Measurements from ENCODE around the gene B3GNT3. TPM values are rescaled to one million over a fixed set of nuclear protein-coding genes. Genes with fewer than 3 reads are reported as not detected.
"Not testable (repeated sequence)": the region's sequence is repeated elsewhere in the genome, so short reads cannot be mapped to it uniquely, and the experiment has no call there.

Gene B3GNT3
- total and polyA plus RNA-seq, 2 donors (not counting 1 experiment from before 2014, with no cell fraction given), result not detected

DNA sequence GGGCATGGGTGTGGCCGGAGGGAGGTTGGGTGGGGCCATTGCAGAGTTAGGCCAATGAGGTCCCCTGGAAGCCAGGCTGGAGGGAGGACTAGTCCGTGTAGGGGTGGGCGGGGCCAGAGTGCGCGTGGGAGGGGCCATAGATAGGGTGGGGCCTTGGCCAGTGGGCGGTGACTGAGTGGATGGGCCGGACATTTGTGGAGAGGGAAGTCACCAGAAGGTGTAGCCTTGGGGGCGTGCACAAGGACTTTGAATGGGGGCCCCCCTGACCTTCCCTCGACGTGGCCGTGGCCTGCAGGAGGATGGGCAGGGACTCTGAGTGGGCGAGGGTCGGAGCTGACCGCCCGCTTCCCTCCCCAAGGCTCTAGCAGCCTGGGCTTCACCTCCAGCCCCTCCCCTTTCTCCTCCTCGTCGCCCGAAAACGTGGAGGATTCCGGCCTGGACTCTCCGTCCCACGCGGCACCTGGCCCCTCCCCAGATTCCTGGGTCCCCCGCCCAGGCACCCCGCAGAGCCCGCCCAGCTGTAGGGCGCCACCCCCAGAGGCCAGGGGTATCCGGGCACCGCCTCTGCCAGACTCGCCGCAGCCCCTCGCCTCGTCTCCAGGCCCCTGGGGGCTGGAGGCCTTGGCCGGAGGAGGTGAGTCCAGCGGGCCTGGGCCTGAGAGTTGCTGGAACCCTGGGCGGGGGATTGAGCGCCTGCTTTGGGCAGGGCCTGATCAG is 16.5 kb upstream of the B3GNT3 start:
- Histone ChIP-seq H3K4me3 (replicated peaks in 1 of 4; ENCODE audit: control extremely low read depth in 1 of 4, insufficient read depth in 1 of 4, low read depth in 3 of 4, low read length in 4 of 4) (no peak overlapping the region), H3K27ac (ENCODE audit: insufficient read depth, low read length) (no peak overlapping the region), H3K4me1 (ENCODE audit: control insufficient read depth, extremely low read depth, insufficient read depth, low read length) (peaks cover 3% of the 10 kb centered on the region), H4K20me1 (ENCODE audit: control insufficient read depth, extremely low read depth, insufficient read depth, low read length) (no peaks in the 10 kb centered on the region), H3K4me2 (ENCODE audit: extremely low read depth, insufficient read depth, low read length) (no peak overlapping the region), H3K27me3 (ENCODE audit: control insufficient read depth, insufficient read depth, low read length) (no peaks in the 10 kb centered on the region), H2AFZ (ENCODE audit: low read length) (no peak overlapping the region), H3K36me3 (ENCODE audit: control insufficient read depth, insufficient read depth, low read length) (no peaks in the 10 kb centered on the region), H3K9me3 (ENCODE audit: control insufficient read depth, insufficient read depth, low read depth, low read length) (no peaks in the 10 kb centered on the region), H3K79me2 (ENCODE audit: control insufficient read depth, insufficient read depth, low read length) (no peaks in the 10 kb centered on the region), H3K9ac (ENCODE audit: insufficient read depth, low read length) (no peak overlapping the region)
- peak in 1 of 2 donors; percentile 25 for DNase-seq (ENCODE audit: low read depth in 2 of 2)
- TF ChIP-seq, protein P1, sequence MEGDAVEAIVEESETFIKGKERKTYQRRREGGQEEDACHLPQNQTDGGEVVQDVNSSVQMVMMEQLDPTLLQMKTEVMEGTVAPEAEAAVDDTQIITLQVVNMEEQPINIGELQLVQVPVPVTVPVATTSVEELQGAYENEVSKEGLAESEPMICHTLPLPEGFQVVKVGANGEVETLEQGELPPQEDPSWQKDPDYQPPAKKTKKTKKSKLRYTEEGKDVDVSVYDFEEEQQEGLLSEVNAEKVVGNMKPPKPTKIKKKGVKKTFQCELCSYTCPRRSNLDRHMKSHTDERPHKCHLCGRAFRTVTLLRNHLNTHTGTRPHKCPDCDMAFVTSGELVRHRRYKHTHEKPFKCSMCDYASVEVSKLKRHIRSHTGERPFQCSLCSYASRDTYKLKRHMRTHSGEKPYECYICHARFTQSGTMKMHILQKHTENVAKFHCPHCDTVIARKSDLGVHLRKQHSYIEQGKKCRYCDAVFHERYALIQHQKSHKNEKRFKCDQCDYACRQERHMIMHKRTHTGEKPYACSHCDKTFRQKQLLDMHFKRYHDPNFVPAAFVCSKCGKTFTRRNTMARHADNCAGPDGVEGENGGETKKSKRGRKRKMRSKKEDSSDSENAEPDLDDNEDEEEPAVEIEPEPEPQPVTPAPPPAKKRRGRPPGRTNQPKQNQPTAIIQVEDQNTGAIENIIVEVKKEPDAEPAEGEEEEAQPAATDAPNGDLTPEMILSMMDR (conservative IDR thresholded peaks at IDR 0.05 in 1 of 2, IDR thresholded peaks at IDR 0.05 in 1 of 2; ENCODE audit: low read depth in 1 of 2, low read length in 2 of 2), result no peak
- TF ChIP-seq EZH2 (IDR thresholded peaks at IDR 0.05; ENCODE audit: low read length, missing control alignments), result no peak

DNA sequence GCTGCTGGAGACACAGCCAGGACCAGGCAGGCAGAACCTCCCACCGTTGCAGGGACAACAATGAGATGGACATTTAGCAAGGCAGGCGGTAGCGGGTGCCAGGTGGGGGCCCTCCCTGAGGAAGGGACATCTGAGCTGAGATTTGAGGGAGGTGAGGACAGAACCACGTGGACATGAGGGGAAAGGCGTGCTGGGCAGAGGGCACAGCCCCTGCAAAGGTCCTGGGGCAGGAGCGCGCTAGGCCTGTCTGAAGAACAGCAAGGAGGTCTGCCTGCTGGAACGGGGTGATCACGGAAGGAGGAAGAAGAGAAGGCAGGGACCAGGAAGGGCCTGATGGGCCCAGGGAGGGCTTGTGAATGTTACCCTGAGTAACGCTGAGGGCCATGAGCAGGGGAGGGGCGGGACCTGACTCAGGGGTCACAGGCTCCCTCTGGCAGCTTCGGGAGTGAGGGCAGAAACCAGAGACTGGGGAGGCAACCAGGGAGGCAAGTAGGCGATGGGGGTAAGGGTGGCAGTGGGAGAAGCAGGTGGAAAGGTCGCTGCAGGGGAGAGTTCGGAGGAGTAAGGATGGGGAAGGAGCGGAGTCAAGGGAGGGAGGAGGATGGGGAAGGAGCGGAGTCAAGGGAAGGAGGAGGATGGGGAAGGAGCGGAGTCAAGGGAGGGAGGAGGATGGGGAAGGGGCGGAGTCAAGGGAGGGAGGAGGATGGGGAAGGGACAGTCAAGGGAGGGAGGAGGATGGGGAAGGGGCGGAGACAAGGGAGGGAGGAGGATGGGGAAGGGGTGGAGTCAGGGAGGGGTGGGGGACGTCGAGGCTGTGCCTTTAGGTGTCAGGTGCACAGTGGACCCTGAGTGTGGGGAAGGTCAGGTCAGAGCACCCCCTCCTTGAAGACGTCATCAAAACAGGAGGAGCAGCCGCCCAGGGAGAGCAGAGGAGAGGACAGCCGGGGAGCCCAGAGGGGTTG is 15.7 kb upstream of the B3GNT3 start:
- H3K27ac ChIP-seq (ENCODE audit: insufficient read depth, low read length), result no peak overlapping the region
- H3K36me3 ChIP-seq (ENCODE audit: control insufficient read depth, insufficient read depth, low read length), result no peaks in the 10 kb centered on the region
- H3K27me3 ChIP-seq (ENCODE audit: control insufficient read depth, insufficient read depth, low read length), result no peaks in the 10 kb centered on the region
- TF ChIP-seq, protein P1 (conservative IDR thresholded peaks at IDR 0.05 in 1 of 2, IDR thresholded peaks at IDR 0.05 in 1 of 2; ENCODE audit: low read depth in 1 of 2, low read length in 2 of 2), result no peak
- no peak for TF ChIP-seq EZH2 (IDR thresholded peaks at IDR 0.05; ENCODE audit: low read length, missing control alignments)
- H3K4me3 ChIP-seq (replicated peaks in 1 of 4; ENCODE audit: control extremely low read depth in 1 of 4, insufficient read depth in 1 of 4, low read depth in 3 of 4, low read length in 4 of 4), result no peak overlapping the region
- peak overlapping the region; percentile 49 for H2AFZ ChIP-seq (ENCODE audit: low read length)
- H3K4me1 ChIP-seq (ENCODE audit: control insufficient read depth, extremely low read depth, insufficient read depth, low read length), result peaks cover 3% of the 10 kb centered on the region
- H3K9me3 ChIP-seq (ENCODE audit: control insufficient read depth, insufficient read depth, low read depth, low read length), result no peaks in the 10 kb centered on the region
- peak; percentile 21 to 48 for DNase-seq (ENCODE audit: low read depth in 2 of 2)
- H4K20me1 ChIP-seq (ENCODE audit: control insufficient read depth, extremely low read depth, insufficient read depth, low read length), result no peaks in the 10 kb centered on the region
- no peak overlapping the region for H3K4me2 ChIP-seq (ENCODE audit: extremely low read depth, insufficient read depth, low read length)
- no peak overlapping the region for H3K9ac ChIP-seq (ENCODE audit: insufficient read depth, low read length)
- no peaks in the 10 kb centered on the region for H3K79me2 ChIP-seq (ENCODE audit: control insufficient read depth, insufficient read depth, low read length)

DNA sequence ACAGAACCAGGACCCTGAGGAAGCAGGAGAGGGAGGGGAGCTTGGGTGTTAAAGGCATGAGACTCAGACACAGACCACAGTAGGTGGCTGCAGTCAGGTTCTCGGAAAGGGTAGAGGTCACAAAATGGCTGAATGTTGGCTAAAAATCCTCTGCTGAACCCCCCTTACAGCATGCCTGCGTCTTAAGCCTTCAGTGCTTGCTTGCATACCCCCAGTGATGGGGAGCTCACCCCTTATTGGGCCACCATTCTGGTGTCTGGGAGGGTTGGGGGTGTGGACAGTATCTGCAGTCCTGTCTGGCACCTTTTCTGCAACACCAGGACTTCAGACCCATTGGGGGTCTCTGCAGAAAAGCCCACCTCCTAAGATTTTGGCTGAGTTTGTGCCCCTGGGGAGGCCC is 14.2 kb upstream of the B3GNT3 start:
- no peak for TF ChIP-seq EZH2 (IDR thresholded peaks at IDR 0.05; ENCODE audit: low read length, missing control alignments)
- TF ChIP-seq, protein P1 (conservative IDR thresholded peaks at IDR 0.05 in 1 of 2, IDR thresholded peaks at IDR 0.05 in 1 of 2; ENCODE audit: low read depth in 1 of 2, low read length in 2 of 2), result no peak
- Histone ChIP-seq H3K9me3 (ENCODE audit: control insufficient read depth, insufficient read depth, low read depth, low read length) (no peaks in the 10 kb centered on the region), H3K4me3 (replicated peaks in 1 of 4; ENCODE audit: control extremely low read depth in 1 of 4, insufficient read depth in 1 of 4, low read depth in 3 of 4, low read length in 4 of 4) (no peak overlapping the region), H3K9ac (ENCODE audit: insufficient read depth, low read length) (no peak overlapping the region), H3K4me1 (ENCODE audit: control insufficient read depth, extremely low read depth, insufficient read depth, low read length) (peaks cover 3% of the 10 kb centered on the region), H3K27ac (ENCODE audit: insufficient read depth, low read length) (no peak overlapping the region), H3K36me3 (ENCODE audit: control insufficient read depth, insufficient read depth, low read length) (no peaks in the 10 kb centered on the region), H3K4me2 (ENCODE audit: extremely low read depth, insufficient read depth, low read length) (no peak overlapping the region), H4K20me1 (ENCODE audit: control insufficient read depth, extremely low read depth, insufficient read depth, low read length) (no peaks in the 10 kb centered on the region), H2AFZ (ENCODE audit: low read length) (no peak overlapping the region), H3K79me2 (ENCODE audit: control insufficient read depth, insufficient read depth, low read length) (no peaks in the 10 kb centered on the region), H3K27me3 (ENCODE audit: control insufficient read depth, insufficient read depth, low read length) (no peaks in the 10 kb centered on the region)
- DNase-seq (ENCODE audit: low read depth in 2 of 2), result no peak

DNA sequence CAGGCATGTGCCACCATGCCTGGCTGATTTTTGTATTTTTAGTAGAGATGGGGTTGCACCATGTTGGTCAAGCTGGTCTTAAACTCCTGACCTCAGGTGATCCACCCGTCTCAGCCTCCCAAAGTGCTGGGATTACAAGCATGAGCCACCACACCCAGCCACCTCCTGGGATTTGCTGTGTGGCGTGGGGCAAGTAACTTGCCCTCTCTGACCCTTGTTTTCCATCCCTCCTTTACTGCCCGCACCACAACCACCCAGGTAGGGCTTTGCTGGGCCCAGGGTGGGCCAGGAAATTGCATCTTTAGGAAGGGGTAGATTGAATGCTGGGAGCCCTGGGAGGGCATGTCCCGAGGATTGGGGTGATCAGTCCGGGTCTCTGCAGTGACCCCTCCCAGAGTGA is 11.2 kb upstream of the B3GNT3 start:
- H3K4me2 ChIP-seq (ENCODE audit: extremely low read depth, insufficient read depth, low read length); H3K9me3 ChIP-seq (ENCODE audit: control insufficient read depth, insufficient read depth, low read depth, low read length); H3K36me3 ChIP-seq (ENCODE audit: control insufficient read depth, insufficient read depth, low read length); H3K4me3 ChIP-seq (replicated peaks in 1 of 4; ENCODE audit: control extremely low read depth in 1 of 4, insufficient read depth in 1 of 4, low read depth in 3 of 4, low read length in 4 of 4); H3K4me1 ChIP-seq (ENCODE audit: control insufficient read depth, extremely low read depth, insufficient read depth, low read length); H3K27me3 ChIP-seq (ENCODE audit: control insufficient read depth, insufficient read depth, low read length); H3K79me2 ChIP-seq (ENCODE audit: control insufficient read depth, insufficient read depth, low read length); H3K27ac ChIP-seq (ENCODE audit: insufficient read depth, low read length); H4K20me1 ChIP-seq (ENCODE audit: control insufficient read depth, extremely low read depth, insufficient read depth, low read length); H3K9ac ChIP-seq (ENCODE audit: insufficient read depth, low read length); H2AFZ ChIP-seq (ENCODE audit: low read length); DNase-seq (ENCODE audit: low read depth in 2 of 2): not testable (repeated sequence)

Data from fibroblast of lung (primary cell).